Measurements from ENCODE around the gene SELENOV. TPM values are rescaled to one million over a fixed set of nuclear protein-coding genes. Genes with fewer than 3 reads are reported as not detected.
A peak's percentile ranks its signal among the peaks of the same experiment; 100 is the strongest.

Gene SELENOV
- total and polyA plus RNA-seq, 2 donors (not counting 1 experiment from before 2014, with no cell fraction given) = not detected

GRCh38 chr19:39500543-39500942, 14.4 kb upstream of the SELENOV start:
- Histone ChIP-seq H3K27ac (ENCODE audit: insufficient read depth, low read length) (no peak overlapping the region), H3K79me2 (ENCODE audit: control insufficient read depth, insufficient read depth, low read length) (no peaks in the 10 kb centered on the region), H3K4me1 (ENCODE audit: control insufficient read depth, extremely low read depth, insufficient read depth, low read length) (no peaks in the 10 kb centered on the region), H3K9ac (ENCODE audit: insufficient read depth, low read length) (no peak overlapping the region), H3K4me3 (replicated peaks in 1 of 4; ENCODE audit: control extremely low read depth in 1 of 4, insufficient read depth in 1 of 4, low read depth in 3 of 4, low read length in 4 of 4) (no peak overlapping the region), H2AFZ (ENCODE audit: low read length) (no peak overlapping the region), H3K4me2 (ENCODE audit: extremely low read depth, insufficient read depth, low read length) (no peak overlapping the region), H3K9me3 (ENCODE audit: control insufficient read depth, insufficient read depth, low read depth, low read length) (no peaks in the 10 kb centered on the region), H4K20me1 (ENCODE audit: control insufficient read depth, extremely low read depth, insufficient read depth, low read length) (no peaks in the 10 kb centered on the region), H3K36me3 (ENCODE audit: control insufficient read depth, insufficient read depth, low read length) (no peaks in the 10 kb centered on the region), H3K27me3 (ENCODE audit: control insufficient read depth, insufficient read depth, low read length) (peaks cover 27% of the 10 kb centered on the region)
- DNase-seq (ENCODE audit: low read depth in 2 of 2) = no peak
- no peak for TF ChIP-seq EZH2 (IDR thresholded peaks at IDR 0.05; ENCODE audit: low read length, missing control alignments)
- no peak for TF ChIP-seq CTCF (conservative IDR thresholded peaks at IDR 0.05 in 1 of 2, IDR thresholded peaks at IDR 0.05 in 1 of 2; ENCODE audit: low read depth in 1 of 2, low read length in 2 of 2)

GRCh38 chr19:39501340-39501739, 13.6 kb upstream of the SELENOV start:
- Histone ChIP-seq H3K4me1 (ENCODE audit: control insufficient read depth, extremely low read depth, insufficient read depth, low read length) (no peaks in the 10 kb centered on the region), H3K9ac (ENCODE audit: insufficient read depth, low read length) (no peak overlapping the region), H3K27me3 (ENCODE audit: control insufficient read depth, insufficient read depth, low read length) (peaks cover 30% of the 10 kb centered on the region)

GRCh38 chr19:39502640-39503417, 12.1 kb upstream of the SELENOV start:
- Histone ChIP-seq H4K20me1 (ENCODE audit: control insufficient read depth, extremely low read depth, insufficient read depth, low read length) (no peaks in the 10 kb centered on the region), H3K4me2 (ENCODE audit: extremely low read depth, insufficient read depth, low read length) (no peak overlapping the region), H3K9ac (ENCODE audit: insufficient read depth, low read length) (no peak overlapping the region), H3K27me3 (ENCODE audit: control insufficient read depth, insufficient read depth, low read length) (peaks cover 35% of the 10 kb centered on the region), H3K4me1 (ENCODE audit: control insufficient read depth, extremely low read depth, insufficient read depth, low read length) (no peaks in the 10 kb centered on the region), H3K4me3 (replicated peaks in 1 of 4; ENCODE audit: control extremely low read depth in 1 of 4, insufficient read depth in 1 of 4, low read depth in 3 of 4, low read length in 4 of 4) (no peak overlapping the region), H3K9me3 (ENCODE audit: control insufficient read depth, insufficient read depth, low read depth, low read length) (no peaks in the 10 kb centered on the region), H3K79me2 (ENCODE audit: control insufficient read depth, insufficient read depth, low read length) (no peaks in the 10 kb centered on the region), H3K36me3 (ENCODE audit: control insufficient read depth, insufficient read depth, low read length) (no peaks in the 10 kb centered on the region), H2AFZ (ENCODE audit: low read length) (no peak overlapping the region), H3K27ac (ENCODE audit: insufficient read depth, low read length) (no peak overlapping the region)
- TF ChIP-seq CTCF (conservative IDR thresholded peaks at IDR 0.05 in 1 of 2, IDR thresholded peaks at IDR 0.05 in 1 of 2; ENCODE audit: low read depth in 1 of 2, low read length in 2 of 2) (peak; percentile 42 to 53), EZH2 (IDR thresholded peaks at IDR 0.05; ENCODE audit: low read length, missing control alignments) (no peak)
- peak; percentile 66 to 69 for DNase-seq (ENCODE audit: low read depth in 2 of 2)

More at GRCh38 chr19:39501340-39501739, 13.6 kb upstream of the SELENOV start:
- H3K4me3 ChIP-seq (replicated peaks in 1 of 4; ENCODE audit: control extremely low read depth in 1 of 4, insufficient read depth in 1 of 4, low read depth in 3 of 4, low read length in 4 of 4) = no peak overlapping the region
- no peaks in the 10 kb centered on the region for H3K79me2 ChIP-seq (ENCODE audit: control insufficient read depth, insufficient read depth, low read length)
- no peak overlapping the region for H3K27ac ChIP-seq (ENCODE audit: insufficient read depth, low read length)
- H3K4me2 ChIP-seq (ENCODE audit: extremely low read depth, insufficient read depth, low read length) = no peak overlapping the region
- no peaks in the 10 kb centered on the region for H3K9me3 ChIP-seq (ENCODE audit: control insufficient read depth, insufficient read depth, low read depth, low read length)
- no peak overlapping the region for H2AFZ ChIP-seq (ENCODE audit: low read length)
- DNase-seq (ENCODE audit: low read depth in 2 of 2) = no peak
- TF ChIP-seq EZH2 (IDR thresholded peaks at IDR 0.05; ENCODE audit: low read length, missing control alignments) (no peak), CTCF (conservative IDR thresholded peaks at IDR 0.05 in 1 of 2, IDR thresholded peaks at IDR 0.05 in 1 of 2; ENCODE audit: low read depth in 1 of 2, low read length in 2 of 2) (no peak)
- H3K36me3 ChIP-seq (ENCODE audit: control insufficient read depth, insufficient read depth, low read length) = no peaks in the 10 kb centered on the region
- H4K20me1 ChIP-seq (ENCODE audit: control insufficient read depth, extremely low read depth, insufficient read depth, low read length) = no peaks in the 10 kb centered on the region

Measured in fibroblast of lung (primary cell).